Breast epithelium (tissue), 3 donors: ENCODE measurements around the gene CLIP2.

Source experiments
- POLR2AphosphoS5 ChIP-seq, 3 donors: sonication (generic); formaldehyde crosslinking; IDR thresholded peaks; one replicate each; pipeline ENCODE4 v1.6.1; 2017; ENCODE audit warnings: antibody characterized with exemption in 3 of 3
- TF ChIP-seq, protein P1 (sequence below), 3 donors: fragments of 450-650 bp; IDR thresholded peaks; one replicate each; pipeline ENCODE4 v1.5.1; 2016 to 2017; ENCODE audit warnings: antibody characterized with exemption in 3 of 3, mild to moderate bottlenecking in 3 of 3, moderate library complexity in 3 of 3

DNA sequence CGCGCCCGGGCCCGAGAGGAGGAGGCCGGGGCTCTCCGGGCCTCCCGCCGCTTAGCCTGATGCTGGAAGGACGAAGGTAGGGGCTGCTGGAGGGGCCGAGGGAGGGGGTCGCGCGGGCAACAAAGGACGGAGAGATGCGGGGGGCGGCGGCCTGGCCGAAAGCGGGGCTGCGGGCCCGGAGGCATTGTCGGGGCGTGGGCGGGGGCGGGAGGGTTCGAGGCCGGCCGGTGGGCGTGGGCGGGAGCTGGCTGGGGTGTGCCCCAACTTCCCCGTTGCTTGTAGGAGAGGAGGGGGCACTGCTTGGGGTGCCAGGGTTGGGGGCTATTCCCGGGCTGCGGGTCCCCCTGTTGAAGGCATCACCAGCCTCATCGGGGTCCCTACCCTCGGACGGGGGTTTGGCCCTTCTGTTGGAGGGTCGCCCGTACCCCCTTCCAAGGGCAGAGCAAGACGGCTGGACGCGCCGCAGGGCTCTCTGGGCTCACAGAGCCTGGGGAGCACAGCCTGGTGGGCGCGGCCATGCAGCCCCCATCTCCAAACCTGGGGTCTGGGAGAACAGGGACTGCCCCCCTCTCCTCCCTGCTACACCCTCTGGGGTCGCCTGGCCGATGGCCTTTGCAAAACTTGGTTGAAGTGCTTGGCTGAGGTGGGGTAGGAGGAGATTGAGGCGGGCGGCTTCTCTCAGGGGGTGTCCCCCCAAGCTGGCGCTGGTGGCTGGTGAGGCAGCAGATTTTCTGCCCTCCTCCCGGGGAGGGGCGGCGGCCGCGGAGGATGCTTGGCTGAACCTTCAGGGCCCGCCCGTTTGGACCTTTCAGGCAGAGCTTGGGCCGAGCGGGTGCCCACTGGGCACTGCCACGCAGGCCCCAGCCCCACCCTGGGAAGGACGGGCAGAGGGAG lies 699 bp downstream of the CLIP2 start:
- TF ChIP-seq, protein P1, sequence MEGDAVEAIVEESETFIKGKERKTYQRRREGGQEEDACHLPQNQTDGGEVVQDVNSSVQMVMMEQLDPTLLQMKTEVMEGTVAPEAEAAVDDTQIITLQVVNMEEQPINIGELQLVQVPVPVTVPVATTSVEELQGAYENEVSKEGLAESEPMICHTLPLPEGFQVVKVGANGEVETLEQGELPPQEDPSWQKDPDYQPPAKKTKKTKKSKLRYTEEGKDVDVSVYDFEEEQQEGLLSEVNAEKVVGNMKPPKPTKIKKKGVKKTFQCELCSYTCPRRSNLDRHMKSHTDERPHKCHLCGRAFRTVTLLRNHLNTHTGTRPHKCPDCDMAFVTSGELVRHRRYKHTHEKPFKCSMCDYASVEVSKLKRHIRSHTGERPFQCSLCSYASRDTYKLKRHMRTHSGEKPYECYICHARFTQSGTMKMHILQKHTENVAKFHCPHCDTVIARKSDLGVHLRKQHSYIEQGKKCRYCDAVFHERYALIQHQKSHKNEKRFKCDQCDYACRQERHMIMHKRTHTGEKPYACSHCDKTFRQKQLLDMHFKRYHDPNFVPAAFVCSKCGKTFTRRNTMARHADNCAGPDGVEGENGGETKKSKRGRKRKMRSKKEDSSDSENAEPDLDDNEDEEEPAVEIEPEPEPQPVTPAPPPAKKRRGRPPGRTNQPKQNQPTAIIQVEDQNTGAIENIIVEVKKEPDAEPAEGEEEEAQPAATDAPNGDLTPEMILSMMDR (IDR thresholded peaks at IDR 0.05), result no peak
- no peak for TF ChIP-seq POLR2AphosphoS5 (IDR thresholded peaks at IDR 0.05)
